Airway epithelial cell (primary cell): Measurements from ENCODE around the gene MAGEA12. TPM values are rescaled to one million over a fixed set of nuclear protein-coding genes. Genes with fewer than 3 reads are reported as not detected.

Experiments used
- total RNA-seq: library from RNA; depleted of rRNA; stranded (reverse); fragments of >200 nt; gene quantifications from 2 replicates; pipeline ENCODE4 v1.2.3, GENCODE V29; 2015

Gene MAGEA12
- not detected in 2 replicates for total RNA-seq

GRCh38 chrX:152733261-152733975 lies at the start of gene MAGEA12, which contains the start of gene CSAG1:
TSS of gene MAGEA12 (plus strand) at chrX:152733757. CDS start at chrX:152736162, 2,405 bp downstream.
TSS of gene CSAG1 (minus strand) at chrX:152733721. CDS start at chrX:152732460, 1,261 bp downstream.

GRCh38 chrX:152697952-152698931 lies 35.3 kb upstream of the MAGEA12 start, which contains the start of gene MAGEA3:
TSS of gene MAGEA3 (plus strand) at chrX:152698794. CDS start at chrX:152700833, 2,039 bp downstream.

GRCh38 chrX:152709173-152709572 lies 24.4 kb upstream of the MAGEA12 start, which contains the start of gene CSAG2:
TSS of gene CSAG2 (minus strand) at chrX:152709273. CDS start at chrX:152709112, 161 bp downstream.

GRCh38 chrX:152713815-152714787 lies 19.5 kb upstream of the MAGEA12 start, which contains the start of gene MAGEA2B:
TSS of gene MAGEA2B (plus strand) at chrX:152714628. CDS start at chrX:152717107, 2,479 bp downstream.

GRCh38 chrX:152753686-152754650 lies 20.4 kb downstream of the MAGEA12 start, which contains the start of gene MAGEA2:
TSS of gene MAGEA2 (minus strand) at chrX:152753842. CDS start at chrX:152751363, 2,479 bp downstream.

GRCh38 chrX:152758918-152759317 lies 25.4 kb downstream of the MAGEA12 start, which contains the start of gene CSAG3:
TSS of gene CSAG3 (plus strand) at chrX:152759218.

GRCh38 chrX:152769549-152770289 lies 36.2 kb downstream of the MAGEA12 start, which contains the start of gene MAGEA6:
TSS of gene MAGEA6 (minus strand) at chrX:152769689. CDS start at chrX:152767650, 2,039 bp downstream.

Other genes starting within 250 kb of the MAGEA12 start
- under 0.01 TPM in 2 replicates for gene GABRQ, start 95.9 kb upstream of the MAGEA12 start, total RNA-seq
- not detected in 2 replicates for gene MAGEA3, start 35.0 kb upstream of the MAGEA12 start, total RNA-seq
- not detected in 2 replicates for gene CSAG2, start 24.5 kb upstream of the MAGEA12 start, total RNA-seq
- gene MAGEA2B, start 19.1 kb upstream of the MAGEA12 start, total RNA-seq: not detected in 2 replicates
- not detected in 2 replicates for gene CSAG1, start within 50 bp of the MAGEA12 start, total RNA-seq
- gene MAGEA2, start 20.1 kb downstream of the MAGEA12 start, total RNA-seq: not detected in 2 replicates
- not detected in 2 replicates for gene CSAG3, start 25.5 kb downstream of the MAGEA12 start, total RNA-seq
- gene MAGEA6, start 35.9 kb downstream of the MAGEA12 start, total RNA-seq: not detected in 2 replicates
- 40.4 and 55.6 TPM in 2 replicates for gene CETN2, start 97.0 kb downstream of the MAGEA12 start, total RNA-seq
- 45.0 and 52.3 TPM in 2 replicates for gene NSDHL, start 97.3 kb downstream of the MAGEA12 start, total RNA-seq
- gene ZNF185, start 164.3 kb downstream of the MAGEA12 start, total RNA-seq: 121 and 163 TPM in 2 replicates